Stimulated activated CD4-positive, alpha-beta T cell treated with anti-CD3 and anti-CD28 coated beads, Interleukin-12 subunit alpha, Interleukin-12 subunit beta, amount 100 ng/mL, for 48 hours (primary cell): ENCODE data around the gene MPC2.
"Not testable (repeated sequence)": the region's sequence is repeated elsewhere in the genome, so short reads cannot be mapped to it uniquely, and the experiment has no call there.

Experiments
- DNase-seq, 3 donors: peaks; one replicate each; pipeline ENCODE4 v3.0.0-alpha.2; 2020; ENCODE audit warnings: low read depth in 2 of 3, low spot score in 1 of 3

Gene MPC2

GRCh38 chr1:167909691-167910180 is 27.1 kb downstream of the MPC2 start:
- no peak for DNase-seq

GRCh38 chr1:167905671-167906070 is 31.2 kb downstream of the MPC2 start:
- DNase-seq, result no peak

GRCh38 chr1:167905182-167905581 is 31.7 kb downstream of the MPC2 start:
- DNase-seq, result no peak

- DNase-seq, result no peak
These were observed 32.2 kb downstream of the MPC2 start for GRCh38 chr1:167904652-167905130.

- DNase-seq, result no peak
These were observed 36.0 kb downstream of the MPC2 start for GRCh38 chr1:167900907-167901306.

- no peak for DNase-seq
These were observed 37.6 kb downstream of the MPC2 start for GRCh38 chr1:167899253-167899681.

GRCh38 chr1:167898578-167899222 is 38.2 kb downstream of the MPC2 start:
- DNase-seq, result no peak

GRCh38 chr1:167893798-167894197 is 43.1 kb downstream of the MPC2 start:
- no peak for DNase-seq

- no peak for DNase-seq
These were observed 46.5 kb downstream of the MPC2 start for GRCh38 chr1:167890400-167890799.

- DNase-seq, result not testable (repeated sequence)
These were observed 49.7 kb downstream of the MPC2 start for GRCh38 chr1:167887187-167887586.

- DNase-seq, result no peak
These were observed 54.5 kb downstream of the MPC2 start for GRCh38 chr1:167882376-167882775.

GRCh38 chr1:167881786-167882185 is 55.1 kb downstream of the MPC2 start:
- DNase-seq, result no peak

GRCh38 chr1:167881069-167881468 is 55.8 kb downstream of the MPC2 start:
- no peak for DNase-seq

GRCh38 chr1:167880580-167881021 is 56.3 kb downstream of the MPC2 start:
- no peak for DNase-seq

GRCh38 chr1:167879508-167879907 is 57.4 kb downstream of the MPC2 start:
- no peak for DNase-seq

GRCh38 chr1:167878372-167879160 is 58.3 kb downstream of the MPC2 start:
- no peak for DNase-seq

- DNase-seq, result no peak
These were observed 60.2 kb downstream of the MPC2 start for GRCh38 chr1:167876597-167877175.

- DNase-seq, result no peak
These were observed 65.5 kb downstream of the MPC2 start for GRCh38 chr1:167871331-167871730.

GRCh38 chr1:167869157-167870001 is 67.5 kb downstream of the MPC2 start:
- DNase-seq, result not testable (repeated sequence)

GRCh38 chr1:167866739-167867414 is 70.0 kb downstream of the MPC2 start:
- DNase-seq, result not testable (repeated sequence)
